Nucleus accumbens (tissue), 56 donors: ENCODE data around the gene ATOSA.
A peak's percentile ranks its signal among the peaks of the same experiment; 100 is the strongest.

ENCODE experiments used
- DNase-seq, 56 donors: peaks; one replicate each; lab custom pipeline; 2025; lab: John Stamatoyannopoulos, UW

Gene ATOSA

DNA sequence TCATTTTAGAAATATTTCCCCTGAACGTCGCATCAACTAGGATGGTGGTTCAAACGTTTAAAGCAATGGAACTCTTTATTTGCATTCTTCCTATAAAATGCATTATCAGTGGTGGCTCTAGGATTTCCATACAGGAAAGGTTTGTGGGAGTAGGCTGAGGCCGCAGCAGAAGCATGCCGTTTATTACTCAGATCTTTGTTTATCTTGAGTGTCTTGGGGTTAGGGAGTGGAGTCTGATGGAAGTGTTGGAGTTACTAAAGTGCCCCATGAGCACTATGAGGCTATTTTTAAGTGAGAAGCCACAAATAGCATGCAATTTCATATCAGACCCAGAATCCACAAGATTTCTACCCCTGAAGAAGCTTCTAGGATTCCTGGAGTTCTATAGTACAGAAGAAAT, 26.2 kb downstream of the ATOSA start:
- DNase-seq = no peak

DNA sequence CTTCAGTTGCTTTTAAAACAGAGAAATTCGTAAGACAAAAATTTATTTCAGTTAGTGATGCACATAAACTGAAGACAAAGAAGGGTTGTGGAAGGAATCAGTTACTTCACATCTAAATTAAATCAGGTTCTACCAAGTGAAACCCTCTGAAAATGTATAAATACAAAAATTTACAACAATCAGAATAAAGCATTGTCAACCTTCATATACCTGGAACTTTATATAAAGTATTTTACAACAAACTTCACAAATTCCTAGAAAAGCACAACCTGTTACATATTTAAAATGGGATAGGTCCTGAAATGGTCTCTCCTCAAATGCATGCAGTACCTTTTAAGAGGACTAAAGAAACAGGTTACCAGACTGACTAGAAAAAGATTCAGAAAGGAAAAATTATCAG, 26.9 kb downstream of the ATOSA start:
- no peak for DNase-seq

DNA sequence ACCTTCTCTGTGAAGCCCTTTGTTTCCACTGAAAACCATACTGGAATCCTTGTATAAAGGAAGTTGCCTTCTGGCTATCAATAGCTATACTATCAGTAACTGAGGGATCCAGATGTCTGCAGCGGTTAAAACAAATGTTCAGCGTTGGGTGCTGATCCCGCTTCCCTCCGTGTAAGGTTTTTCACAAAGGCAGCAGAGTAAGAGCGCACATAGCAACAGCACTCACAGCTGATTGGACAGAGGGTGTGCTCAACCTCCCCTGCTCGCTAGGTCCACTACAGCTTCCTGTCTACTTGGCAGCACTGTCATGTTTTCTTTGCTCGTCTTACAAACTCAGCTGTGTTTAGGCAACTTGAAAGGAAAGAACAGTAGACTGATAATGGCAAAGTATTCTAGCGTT, 27.3 kb downstream of the ATOSA start:
- DNase-seq = peak in 54 of 56 donors; percentile 2 to 82 (median 49)

DNA sequence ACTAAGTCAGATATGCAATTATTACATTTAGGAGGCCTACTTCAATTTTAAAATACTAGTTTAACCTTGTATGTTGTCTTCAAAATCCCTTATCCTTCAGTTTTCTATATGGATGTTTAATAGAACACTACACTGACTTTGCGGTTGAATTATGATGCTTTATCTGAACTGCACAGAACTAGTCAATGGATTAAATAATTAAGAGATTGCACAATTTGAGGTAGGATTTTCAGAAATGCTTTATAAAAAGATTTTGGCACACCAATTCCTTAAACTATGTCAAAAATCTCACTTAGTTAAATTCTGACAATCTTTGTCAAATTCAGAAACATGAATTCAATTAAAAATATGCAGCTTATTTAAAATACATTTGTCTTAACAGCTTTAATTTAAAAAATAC, 28.1 kb downstream of the ATOSA start:
- DNase-seq = no peak

DNA sequence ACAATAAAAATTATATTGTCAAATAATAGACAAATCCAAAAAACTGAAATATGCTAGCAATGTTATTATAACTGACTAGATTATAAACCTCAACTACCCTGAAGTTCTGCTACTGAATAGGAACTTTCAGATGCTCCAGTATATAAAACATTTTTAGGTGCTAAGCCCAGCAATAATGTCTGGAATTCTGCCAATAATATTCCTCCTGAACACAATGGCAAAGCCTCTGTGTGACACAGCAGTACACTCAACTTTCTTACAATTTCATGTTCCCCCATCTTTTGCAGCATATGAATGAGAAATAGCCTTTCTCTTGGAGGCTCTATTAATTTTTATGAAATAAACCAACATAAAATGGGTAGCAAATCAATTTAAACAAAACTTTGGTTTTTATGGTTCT, 29.5 kb downstream of the ATOSA start:
- DNase-seq = no peak

DNA sequence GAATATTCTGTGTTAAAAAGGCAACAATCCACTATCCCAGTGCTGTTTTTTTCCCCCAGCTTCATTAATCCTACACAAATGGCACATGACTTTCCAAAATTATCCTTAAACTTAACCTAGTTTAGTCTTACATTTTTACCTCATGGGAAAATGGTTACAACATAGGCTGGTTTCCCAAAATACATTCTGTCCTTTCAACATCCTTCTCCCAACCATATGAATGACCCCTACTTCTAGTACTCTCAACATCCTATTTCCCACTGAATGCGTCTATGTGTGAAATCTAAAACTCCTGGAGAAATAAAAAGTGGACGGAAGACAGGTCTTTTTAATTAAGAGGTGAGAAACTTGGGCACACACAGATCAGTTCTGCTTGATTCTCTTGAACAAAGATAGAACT, 33.3 kb downstream of the ATOSA start:
- DNase-seq = no peak

DNA sequence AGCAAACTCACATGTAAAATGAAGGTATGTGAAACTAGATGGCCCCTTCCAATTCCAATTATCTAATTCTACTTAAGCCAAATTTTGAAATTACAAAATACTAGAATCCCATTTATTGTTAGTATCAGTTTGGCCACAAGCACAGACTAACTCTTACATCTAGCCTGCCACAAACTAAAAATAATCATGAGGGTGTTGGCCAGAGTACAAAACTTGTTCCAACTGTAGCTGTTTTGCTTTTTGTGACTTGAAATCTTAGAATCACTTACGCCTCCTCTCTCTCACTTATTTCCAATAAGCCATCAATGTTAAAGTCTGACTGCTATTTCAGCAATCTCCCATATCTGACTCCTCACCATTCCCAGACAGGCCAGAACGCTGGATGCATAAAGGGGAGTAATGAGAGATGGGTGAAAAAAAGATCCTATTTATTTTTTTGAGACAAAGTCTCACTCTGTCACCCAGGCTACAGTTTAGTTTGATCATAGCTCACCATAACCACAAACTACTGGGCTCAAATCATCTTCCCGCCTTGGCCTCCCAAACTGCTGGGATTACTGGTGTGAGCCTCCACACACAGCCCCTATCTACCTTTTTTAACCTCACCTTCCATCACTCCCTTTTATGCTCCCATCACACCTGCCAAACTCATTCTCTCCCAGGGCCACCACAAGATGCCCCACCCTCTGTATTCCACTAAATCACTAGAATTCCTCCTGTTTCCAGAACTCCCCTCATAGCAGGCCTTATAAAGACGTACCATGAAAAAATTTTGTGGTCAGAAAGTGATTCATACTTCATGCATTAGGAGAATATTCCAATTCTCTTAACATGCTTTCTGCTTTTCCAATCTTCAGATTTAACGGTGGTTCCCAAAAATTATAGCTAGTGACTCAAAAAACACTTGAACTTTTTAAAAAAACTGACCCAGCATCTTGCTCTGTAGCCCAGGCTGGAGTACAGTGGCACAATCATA, 36.5 kb downstream of the ATOSA start:
- DNase-seq = no peak

DNA sequence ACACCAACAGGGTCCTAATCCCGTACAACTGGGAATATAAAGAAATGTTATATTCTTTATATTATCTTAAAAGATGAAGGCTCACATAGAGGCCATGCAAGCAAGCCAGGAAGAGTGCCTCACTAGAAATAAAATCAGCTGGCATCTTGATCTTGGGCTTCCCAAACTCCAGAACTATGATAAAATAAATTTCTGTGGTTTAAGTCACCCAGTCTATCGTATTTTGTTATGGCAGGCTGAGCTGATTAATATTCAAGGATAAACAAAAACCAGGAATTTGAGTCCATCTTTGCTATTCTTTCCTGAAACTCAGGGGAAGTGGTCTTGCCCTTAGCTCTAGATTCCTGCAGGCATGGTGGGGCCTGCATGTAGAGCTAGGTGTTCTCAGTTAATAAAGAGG, 42.7 kb downstream of the ATOSA start:
- no peak for DNase-seq

DNA sequence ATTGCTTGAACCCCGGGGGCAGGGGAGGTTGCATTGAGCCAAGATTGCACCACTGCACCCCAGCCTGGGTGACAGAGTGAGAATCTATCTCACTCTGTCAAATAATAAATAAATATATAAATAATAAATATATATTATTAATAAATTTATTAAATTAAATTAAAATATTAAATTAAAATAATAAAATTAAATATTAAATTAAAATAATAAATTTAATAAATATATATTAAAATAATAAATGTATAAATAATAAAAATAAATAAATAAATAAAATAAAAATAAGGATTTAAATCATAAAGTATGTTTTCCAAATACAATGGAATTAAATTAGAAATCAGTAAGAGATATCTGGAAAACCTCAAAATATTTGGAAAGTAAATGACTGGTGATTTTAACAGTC, 43.3 kb downstream of the ATOSA start:
- DNase-seq = no peak
